22Rv1 (cell line): ENCODE data around the gene GTF2H3.

Experiments
- ZFX ChIP-seq: fragments of 450-650 bp; IDR thresholded peaks from 2 replicates; pipeline ENCODE4 v1.6.1; 2017; ENCODE audit warnings: antibody characterized with exemption, borderline replicate concordance
- TF ChIP-seq, protein P1 (sequence below): fragments of 450-650 bp; IDR thresholded peaks from 2 replicates; pipeline ENCODE4 v1.5.1; 2017; ENCODE audit warnings: mild to moderate bottlenecking

DNA sequence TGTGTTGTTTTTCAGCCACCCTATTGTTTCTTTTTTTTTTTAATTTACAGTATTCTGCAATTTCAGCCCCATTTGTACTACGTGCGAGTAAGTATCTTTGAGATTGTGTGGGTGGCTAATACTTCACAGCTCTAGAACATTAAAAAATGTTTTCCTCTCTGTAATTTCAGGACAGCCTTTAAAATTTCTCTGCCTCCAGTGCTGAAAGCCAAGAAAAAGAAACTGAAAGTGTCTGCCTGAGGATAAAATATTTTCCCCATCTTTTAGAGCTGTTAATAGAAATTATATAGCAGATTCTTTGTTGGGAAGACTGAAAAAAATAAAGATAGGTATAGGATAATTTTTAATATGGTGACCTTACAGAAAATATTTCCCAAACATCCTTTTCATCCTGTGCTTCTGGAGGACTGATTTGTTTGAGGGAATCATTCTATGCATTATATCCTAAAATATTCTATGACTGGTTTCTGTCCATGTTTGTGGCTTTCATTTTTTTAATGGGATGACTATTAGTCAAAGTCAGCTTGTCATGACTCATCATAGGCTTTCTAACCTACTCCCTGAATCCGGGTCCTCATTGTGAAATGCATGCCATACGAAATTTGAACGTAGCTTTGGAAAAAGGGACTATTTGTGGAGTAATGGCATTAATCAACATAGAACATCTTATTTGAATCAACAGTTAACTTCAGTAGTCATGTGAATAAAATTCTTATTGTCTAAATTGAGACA is 26.5 kb downstream of the GTF2H3 start:
- TF ChIP-seq, protein P1, sequence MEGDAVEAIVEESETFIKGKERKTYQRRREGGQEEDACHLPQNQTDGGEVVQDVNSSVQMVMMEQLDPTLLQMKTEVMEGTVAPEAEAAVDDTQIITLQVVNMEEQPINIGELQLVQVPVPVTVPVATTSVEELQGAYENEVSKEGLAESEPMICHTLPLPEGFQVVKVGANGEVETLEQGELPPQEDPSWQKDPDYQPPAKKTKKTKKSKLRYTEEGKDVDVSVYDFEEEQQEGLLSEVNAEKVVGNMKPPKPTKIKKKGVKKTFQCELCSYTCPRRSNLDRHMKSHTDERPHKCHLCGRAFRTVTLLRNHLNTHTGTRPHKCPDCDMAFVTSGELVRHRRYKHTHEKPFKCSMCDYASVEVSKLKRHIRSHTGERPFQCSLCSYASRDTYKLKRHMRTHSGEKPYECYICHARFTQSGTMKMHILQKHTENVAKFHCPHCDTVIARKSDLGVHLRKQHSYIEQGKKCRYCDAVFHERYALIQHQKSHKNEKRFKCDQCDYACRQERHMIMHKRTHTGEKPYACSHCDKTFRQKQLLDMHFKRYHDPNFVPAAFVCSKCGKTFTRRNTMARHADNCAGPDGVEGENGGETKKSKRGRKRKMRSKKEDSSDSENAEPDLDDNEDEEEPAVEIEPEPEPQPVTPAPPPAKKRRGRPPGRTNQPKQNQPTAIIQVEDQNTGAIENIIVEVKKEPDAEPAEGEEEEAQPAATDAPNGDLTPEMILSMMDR: no peak
- no peak for TF ChIP-seq ZFX
